Measurements from ENCODE around the gene PCP4.

PCP4 gene

GRCh38 chr21:39976800-39977199, 109.6 kb downstream of the PCP4 start:
- no peak for DNase-seq
